Measurements from ENCODE around the gene ARRDC3.
"Not testable (repeated sequence)": the region's sequence is repeated elsewhere in the genome, so short reads cannot be mapped to it uniquely, and the experiment has no call there.

ARRDC3 gene

GRCh38 chr5:91357012-91357634, 26.0 kb downstream of the ARRDC3 start:
- no peak overlapping the region for H4K91ac ChIP-seq (ENCODE audit: low read length)
- peak overlapping the region in 1 of 2 experiments; percentile 9 for H2BK12ac ChIP-seq (ENCODE audit: low read length in 2 of 2)
- H3K27me3 ChIP-seq (ENCODE audit: control insufficient read depth in 1 of 2, insufficient read depth in 1 of 2, low read length in 2 of 2) = no peaks in the 10 kb centered on the region
- no peak overlapping the region for H3K23ac ChIP-seq (ENCODE audit: low read length in 2 of 2)
- no peaks in the 10 kb centered on the region for H3K36me3 ChIP-seq (ENCODE audit: control insufficient read depth in 1 of 2, insufficient read depth in 2 of 2, low read depth in 1 of 2, low read length in 2 of 2)
- no peak overlapping the region for H3K4me3 ChIP-seq (ENCODE audit: insufficient read depth in 1 of 2, low read depth in 1 of 2, low read length in 2 of 2)
- WGBS = 75% methylated on average over 8 of the region's 8 CpGs
- no peak overlapping the region for H2BK5ac ChIP-seq (ENCODE audit: low read depth, low read length, poor library complexity, severe bottlenecking)
- no peak overlapping the region for H3K9ac ChIP-seq (ENCODE audit: low read length)
- H3K4me2 ChIP-seq (ENCODE audit: low read length, poor library complexity, severe bottlenecking) = no peak overlapping the region
- H3K4me1 ChIP-seq (ENCODE audit: control insufficient read depth, insufficient read depth, low read depth, low read length) = no peaks in the 10 kb centered on the region
- H2BK15ac ChIP-seq (ENCODE audit: low read depth, poor library complexity, severe bottlenecking) = no peak overlapping the region
- H2AK5ac ChIP-seq (ENCODE audit: low read length, severe bottlenecking) = no peak overlapping the region
- no peak overlapping the region for H4K8ac ChIP-seq (ENCODE audit: low read length)
- no peak overlapping the region for H2AFZ ChIP-seq (ENCODE audit: low read depth, low read length)
- no peak overlapping the region for H3K4ac ChIP-seq (ENCODE audit: low read depth in 1 of 2, low read length in 2 of 2)
- H3K14ac ChIP-seq (ENCODE audit: low read length in 2 of 2) = no peak overlapping the region
- H3K9me3 ChIP-seq (ENCODE audit: control insufficient read depth, low read length) = no peaks in the 10 kb centered on the region
- H3K27ac ChIP-seq (ENCODE audit: low read length, poor library complexity, severe bottlenecking) = no peak overlapping the region
- no peak for DNase-seq
- no peak overlapping the region for H3K18ac ChIP-seq (ENCODE audit: low read depth in 1 of 2, low read length in 2 of 2)
- H2BK120ac ChIP-seq (ENCODE audit: low read depth, low read length) = no peak overlapping the region
- H3K79me1 ChIP-seq (replicated peaks; ENCODE audit: low read length, poor library complexity, severe bottlenecking) = no peaks in the 10 kb centered on the region

DNA sequence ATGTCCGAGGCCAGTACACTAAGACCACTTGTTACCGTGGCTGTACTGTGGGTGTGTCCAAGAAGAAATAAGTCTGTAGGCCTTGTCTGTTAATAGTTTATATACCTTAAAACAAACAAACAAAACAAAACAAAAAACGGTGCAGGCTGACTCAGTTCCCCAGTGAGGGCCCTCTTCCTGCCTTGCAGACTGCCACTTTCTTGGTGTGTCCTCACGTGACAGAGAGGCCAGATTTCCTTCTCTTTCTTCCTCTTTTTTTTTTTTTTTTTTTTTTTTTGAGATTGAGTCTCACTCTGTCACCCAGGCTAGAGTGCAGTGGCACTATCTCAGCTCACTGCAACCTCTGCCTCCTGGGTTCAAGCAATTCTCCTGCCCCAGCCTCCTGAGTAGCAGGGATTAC, 28.2 kb downstream of the ARRDC3 start:
- not testable (repeated sequence) for H3K79me1 ChIP-seq (replicated peaks; ENCODE audit: low read length, poor library complexity, severe bottlenecking); H3K4me3 ChIP-seq (ENCODE audit: insufficient read depth in 1 of 2, low read depth in 1 of 2, low read length in 2 of 2); H3K4me1 ChIP-seq (ENCODE audit: control insufficient read depth, insufficient read depth, low read depth, low read length); H4K8ac ChIP-seq (ENCODE audit: low read length); DNase-seq; H2BK5ac ChIP-seq (ENCODE audit: low read depth, low read length, poor library complexity, severe bottlenecking); H3K4me2 ChIP-seq (ENCODE audit: low read length, poor library complexity, severe bottlenecking); H3K36me3 ChIP-seq (ENCODE audit: control insufficient read depth in 1 of 2, insufficient read depth in 2 of 2, low read depth in 1 of 2, low read length in 2 of 2); H3K27ac ChIP-seq (ENCODE audit: low read length, poor library complexity, severe bottlenecking); H3K14ac ChIP-seq (ENCODE audit: low read length in 2 of 2); H2AFZ ChIP-seq (ENCODE audit: low read depth, low read length); H3K27me3 ChIP-seq (ENCODE audit: control insufficient read depth in 1 of 2, insufficient read depth in 1 of 2, low read length in 2 of 2); H3K23ac ChIP-seq (ENCODE audit: low read length in 2 of 2); H2BK15ac ChIP-seq (ENCODE audit: low read depth, poor library complexity, severe bottlenecking); H2AK5ac ChIP-seq (ENCODE audit: low read length, severe bottlenecking); H4K91ac ChIP-seq (ENCODE audit: low read length); H3K18ac ChIP-seq (ENCODE audit: low read depth in 1 of 2, low read length in 2 of 2); H3K9me3 ChIP-seq (ENCODE audit: control insufficient read depth, low read length); H3K9ac ChIP-seq (ENCODE audit: low read length); H2BK120ac ChIP-seq (ENCODE audit: low read depth, low read length); H2BK12ac ChIP-seq (ENCODE audit: low read length in 2 of 2); H3K4ac ChIP-seq (ENCODE audit: low read depth in 1 of 2, low read length in 2 of 2)
- 51% methylated on average over 3 of the region's 4 CpGs for WGBS

DNA sequence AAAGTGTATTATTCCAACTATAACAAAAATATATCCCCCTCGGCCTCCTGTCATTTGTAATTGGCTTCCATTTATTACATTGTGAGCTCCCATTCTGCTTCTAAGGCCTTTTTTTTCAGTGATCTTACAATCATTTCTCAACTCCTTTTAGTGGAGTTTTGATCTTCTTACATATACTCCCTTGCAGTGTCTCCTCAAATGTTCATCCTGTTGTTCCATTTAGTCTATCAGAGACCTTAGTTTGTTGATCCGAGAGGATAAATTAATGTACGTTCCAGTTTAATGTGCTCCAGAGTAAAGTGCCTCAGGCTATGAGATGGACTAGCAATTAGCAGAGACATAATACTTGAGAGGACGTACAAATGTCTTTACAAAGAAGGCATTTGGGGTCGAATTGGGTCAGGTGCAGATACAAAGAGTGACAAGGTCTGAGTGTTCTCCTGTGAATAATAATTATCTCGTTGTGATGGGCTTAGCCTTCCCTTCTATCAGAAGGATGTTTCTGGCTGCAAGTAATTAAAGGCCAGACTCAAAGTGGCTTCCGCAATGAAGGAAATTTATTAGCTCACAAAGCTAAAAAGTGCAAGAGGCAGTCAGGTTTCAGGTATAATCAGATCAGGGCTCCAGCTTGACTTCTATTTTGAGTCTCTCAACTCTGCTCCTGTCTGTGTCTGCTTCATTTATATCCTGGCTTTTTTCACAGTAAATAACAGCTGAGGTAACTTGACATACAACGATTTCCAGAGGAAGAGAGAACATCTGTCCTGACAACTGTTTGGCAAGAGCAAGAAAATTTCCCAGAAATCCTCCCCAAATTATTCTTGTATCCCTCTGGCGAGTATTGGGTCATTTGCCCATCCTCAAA, 30.1 kb downstream of the ARRDC3 start:
- Histone ChIP-seq H2BK15ac (ENCODE audit: low read depth, poor library complexity, severe bottlenecking) (no peak overlapping the region), H3K36me3 (ENCODE audit: control insufficient read depth in 1 of 2, insufficient read depth in 2 of 2, low read depth in 1 of 2, low read length in 2 of 2) (no peaks in the 10 kb centered on the region), H3K4me3 (ENCODE audit: insufficient read depth in 1 of 2, low read depth in 1 of 2, low read length in 2 of 2) (no peak overlapping the region), H2BK120ac (ENCODE audit: low read depth, low read length) (no peak overlapping the region), H3K4ac (ENCODE audit: low read depth in 1 of 2, low read length in 2 of 2) (no peak overlapping the region), H3K4me1 (ENCODE audit: control insufficient read depth, insufficient read depth, low read depth, low read length) (no peaks in the 10 kb centered on the region), H3K23ac (ENCODE audit: low read length in 2 of 2) (no peak overlapping the region), H3K9ac (ENCODE audit: low read length) (no peak overlapping the region), H3K27me3 (ENCODE audit: control insufficient read depth in 1 of 2, insufficient read depth in 1 of 2, low read length in 2 of 2) (no peaks in the 10 kb centered on the region), H4K91ac (ENCODE audit: low read length) (no peak overlapping the region), H2AFZ (ENCODE audit: low read depth, low read length) (no peak overlapping the region), H3K79me1 (replicated peaks; ENCODE audit: low read length, poor library complexity, severe bottlenecking) (no peaks in the 10 kb centered on the region), H2BK12ac (ENCODE audit: low read length in 2 of 2) (no peak overlapping the region), H4K8ac (ENCODE audit: low read length) (no peak overlapping the region), H3K4me2 (ENCODE audit: low read length, poor library complexity, severe bottlenecking) (no peak overlapping the region), H3K27ac (ENCODE audit: low read length, poor library complexity, severe bottlenecking) (no peak overlapping the region), H3K14ac (ENCODE audit: low read length in 2 of 2) (no peak overlapping the region), H3K18ac (ENCODE audit: low read depth in 1 of 2, low read length in 2 of 2) (no peak overlapping the region), H2AK5ac (ENCODE audit: low read length, severe bottlenecking) (no peak overlapping the region), H2BK5ac (ENCODE audit: low read depth, low read length, poor library complexity, severe bottlenecking) (no peak overlapping the region), H3K9me3 (ENCODE audit: control insufficient read depth, low read length) (no peaks in the 10 kb centered on the region)
- DNase-seq = no peak
- 83% methylated on average over 8 of the region's 9 CpGs for WGBS

GRCh38 chr5:91345461-91345860, 37.7 kb downstream of the ARRDC3 start:
- Histone ChIP-seq H2BK12ac (ENCODE audit: low read length in 2 of 2) (no peak overlapping the region), H3K4me2 (ENCODE audit: low read length, poor library complexity, severe bottlenecking) (no peak overlapping the region), H2AK5ac (ENCODE audit: low read length, severe bottlenecking) (no peak overlapping the region), H3K79me1 (replicated peaks; ENCODE audit: low read length, poor library complexity, severe bottlenecking) (no peaks in the 10 kb centered on the region), H3K4me1 (ENCODE audit: control insufficient read depth, insufficient read depth, low read depth, low read length) (no peaks in the 10 kb centered on the region), H4K91ac (ENCODE audit: low read length) (no peak overlapping the region), H3K27me3 (ENCODE audit: control insufficient read depth in 1 of 2, insufficient read depth in 1 of 2, low read length in 2 of 2) (no peaks in the 10 kb centered on the region), H2BK5ac (ENCODE audit: low read depth, low read length, poor library complexity, severe bottlenecking) (no peak overlapping the region), H4K8ac (ENCODE audit: low read length) (no peak overlapping the region), H2AFZ (ENCODE audit: low read depth, low read length) (no peak overlapping the region), H3K9me3 (ENCODE audit: control insufficient read depth, low read length) (no peaks in the 10 kb centered on the region), H3K23ac (ENCODE audit: low read length in 2 of 2) (no peak overlapping the region), H3K27ac (ENCODE audit: low read length, poor library complexity, severe bottlenecking) (no peak overlapping the region), H3K9ac (ENCODE audit: low read length) (no peak overlapping the region), H3K14ac (ENCODE audit: low read length in 2 of 2) (no peak overlapping the region), H2BK120ac (ENCODE audit: low read depth, low read length) (no peak overlapping the region), H3K4me3 (ENCODE audit: insufficient read depth in 1 of 2, low read depth in 1 of 2, low read length in 2 of 2) (no peak overlapping the region), H3K18ac (ENCODE audit: low read depth in 1 of 2, low read length in 2 of 2) (no peak overlapping the region), H3K36me3 (ENCODE audit: control insufficient read depth in 1 of 2, insufficient read depth in 2 of 2, low read depth in 1 of 2, low read length in 2 of 2) (no peaks in the 10 kb centered on the region), H2BK15ac (ENCODE audit: low read depth, poor library complexity, severe bottlenecking) (no peak overlapping the region), H3K4ac (ENCODE audit: low read depth in 1 of 2, low read length in 2 of 2) (no peak overlapping the region)
- DNase-seq = no peak
- 94% methylated on average over 5 of the region's 5 CpGs for WGBS

All from mesenchymal stem cell (in vitro differentiated cells and primary cell).